ENCODE data around the gene HELZ. TPM values are rescaled to one million over a fixed set of nuclear protein-coding genes. Genes with fewer than 3 reads are reported as not detected.

HELZ gene
- total RNA-seq, 1 experiment from 2014 or later = 49.8 TPM

- TF ChIP-seq, protein P1, sequence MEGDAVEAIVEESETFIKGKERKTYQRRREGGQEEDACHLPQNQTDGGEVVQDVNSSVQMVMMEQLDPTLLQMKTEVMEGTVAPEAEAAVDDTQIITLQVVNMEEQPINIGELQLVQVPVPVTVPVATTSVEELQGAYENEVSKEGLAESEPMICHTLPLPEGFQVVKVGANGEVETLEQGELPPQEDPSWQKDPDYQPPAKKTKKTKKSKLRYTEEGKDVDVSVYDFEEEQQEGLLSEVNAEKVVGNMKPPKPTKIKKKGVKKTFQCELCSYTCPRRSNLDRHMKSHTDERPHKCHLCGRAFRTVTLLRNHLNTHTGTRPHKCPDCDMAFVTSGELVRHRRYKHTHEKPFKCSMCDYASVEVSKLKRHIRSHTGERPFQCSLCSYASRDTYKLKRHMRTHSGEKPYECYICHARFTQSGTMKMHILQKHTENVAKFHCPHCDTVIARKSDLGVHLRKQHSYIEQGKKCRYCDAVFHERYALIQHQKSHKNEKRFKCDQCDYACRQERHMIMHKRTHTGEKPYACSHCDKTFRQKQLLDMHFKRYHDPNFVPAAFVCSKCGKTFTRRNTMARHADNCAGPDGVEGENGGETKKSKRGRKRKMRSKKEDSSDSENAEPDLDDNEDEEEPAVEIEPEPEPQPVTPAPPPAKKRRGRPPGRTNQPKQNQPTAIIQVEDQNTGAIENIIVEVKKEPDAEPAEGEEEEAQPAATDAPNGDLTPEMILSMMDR (conservative IDR thresholded peaks at IDR 0.05) = no peak
- Mint-ChIP-seq H3K27ac (peak overlapping the region in 2 of 3 experiments; percentile 17 to 21; a peak in 2 of 7 replicates), H3K36me3 (ENCODE audit: insufficient read depth in 1 of 3, low read depth in 3 of 3) (peaks cover 0 to 10% (median 8%) of the 10 kb centered on the region in 3 experiments; a peak in 2 of 7 replicates), H3K27me3 (ENCODE audit: low read depth) (no peaks in the 10 kb centered on the region), H3K4me3 (peak overlapping the region; percentile 11 to 83; a peak in 3 of 5 replicates), H3K4me1 (peaks cover 26% of the 10 kb centered on the region in 2 experiments), H3K9me3 (no peaks in the 10 kb centered on the region; a peak in 1 of 5 replicates)
- Histone ChIP-seq H3K27me3 (ENCODE audit: insufficient read depth, low read length) (no peaks in the 10 kb centered on the region), H3K18ac (ENCODE audit: insufficient read length, low read depth, low read length) (peak overlapping the region; percentile 44), H4K8ac (replicated peaks; ENCODE audit: insufficient read length, low read depth, low read length) (no peak overlapping the region), H4K5ac (ENCODE audit: insufficient read length, low read depth, low read length) (no peak overlapping the region), H3K14ac (ENCODE audit: insufficient read depth, low read length) (no peak overlapping the region), H2BK5ac (ENCODE audit: insufficient read length, low read length) (no peak overlapping the region), H3K56ac (ENCODE audit: insufficient read length, low read depth, low read length) (no peak overlapping the region), H4K91ac (ENCODE audit: insufficient read length, low read depth, low read length) (no peak overlapping the region), H2BK120ac (ENCODE audit: low read depth, low read length, poor library complexity, severe bottlenecking) (no peak overlapping the region), H2AFZ (ENCODE audit: low read length) (no peak overlapping the region), H2BK20ac (ENCODE audit: low read depth, low read length, poor library complexity, severe bottlenecking) (no peak overlapping the region), H2BK15ac (ENCODE audit: low read depth, low read length) (no peak overlapping the region), H3K79me1 (ENCODE audit: insufficient read depth, low read depth, low read length, poor library complexity, severe bottlenecking) (no peaks in the 10 kb centered on the region), H3K79me2 (ENCODE audit: insufficient read depth, low read length) (no peaks in the 10 kb centered on the region; the same call in 1 of the 2 replicates), H3K27ac (ENCODE audit: insufficient read length, low read depth, low read length) (no peak overlapping the region), H3T11ph (ENCODE audit: low read length) (no peak overlapping the region), H3K4ac (ENCODE audit: low read depth, low read length) (no peak overlapping the region), H3K4me1 (ENCODE audit: insufficient read depth, low read length) (no peaks in the 10 kb centered on the region; the same call in 1 of the 2 replicates), H3K9ac (ENCODE audit: extremely low read depth, insufficient read length, low read length) (no peak overlapping the region), H3K9me3 (ENCODE audit: control insufficient read depth, low read depth, low read length) (no peaks in the 10 kb centered on the region), H2BK12ac (ENCODE audit: insufficient read length, low read depth, low read length) (no peak overlapping the region), H3K23ac (ENCODE audit: insufficient read length, low read depth, low read length) (no peak overlapping the region), H3K4me2 (ENCODE audit: insufficient read depth, insufficient read length, low read length) (peak overlapping the region; percentile 80), H2AK5ac (ENCODE audit: insufficient read length, low read length) (no peak overlapping the region), H4K20me1 (ENCODE audit: control insufficient read depth, insufficient read depth, insufficient read length) (no peaks in the 10 kb centered on the region), H3K23me2 (ENCODE audit: insufficient read length, low read depth, low read length, poor library complexity, severe bottlenecking) (peaks cover 10% of the 10 kb centered on the region)
- WGBS (ENCODE audit: extremely low coverage, insufficient read length, low lambda C conversion rate) = no CpG with 5 or more reads among the region's 12 CpGs
- DNase-seq = no peak
These were observed 2.5 kb upstream of the HELZ start for GRCh38 chr17:67247416-67247900.

All from H9 (cell line).